H9 (cell line): ENCODE measurements around the gene SLC48A1. TPM values are rescaled to one million over a fixed set of nuclear protein-coding genes. Genes with fewer than 3 reads are reported as not detected.

Source experiments
- DNase-seq: peaks from one replicate; pipeline ENCODE4 v3.0.0-alpha.2; 2017
- H2AFZ ChIP-seq: one replicate; pipeline ENCODE4 v1.6.1; 2013; ENCODE audit warnings: mild to moderate bottlenecking, low read length, control low read depth, moderate library complexity
- H2AK5ac ChIP-seq: 2 replicates; pipeline ENCODE4 v1.6.1; 2013; ENCODE audit warnings: low read length, control low read depth, mixed read lengths; ENCODE audit not compliant: insufficient read length
- H2BK120ac ChIP-seq: one replicate; pipeline ENCODE4 v1.6.1; 2013; ENCODE audit warnings: low read depth, mild to moderate bottlenecking, low read length, control low read depth, inconsistent platforms; ENCODE audit not compliant: poor library complexity, severe bottlenecking
- H2BK12ac ChIP-seq: 2 replicates; pipeline ENCODE4 v1.6.1; 2013; ENCODE audit warnings: low read length, control low read depth, mixed read lengths, low read depth; ENCODE audit not compliant: insufficient read length
- H2BK15ac ChIP-seq: 2 replicates; pipeline ENCODE4 v1.6.1; 2013; ENCODE audit warnings: low read depth, low read length, control low read depth
- H2BK20ac ChIP-seq: one replicate; pipeline ENCODE4 v1.6.1; 2013; ENCODE audit warnings: low read depth, mild to moderate bottlenecking, low read length, control low read depth, inconsistent platforms; ENCODE audit not compliant: poor library complexity, severe bottlenecking
- H2BK5ac ChIP-seq: 2 replicates; pipeline ENCODE4 v1.6.1; 2013; ENCODE audit warnings: low read length, control low read depth, mixed read lengths; ENCODE audit not compliant: insufficient read length
- H3K14ac ChIP-seq: 2 replicates; pipeline ENCODE4 v1.6.1; 2013; ENCODE audit warnings: low read length, control low read depth; ENCODE audit not compliant: insufficient read depth
- H3K18ac ChIP-seq: 2 replicates; pipeline ENCODE4 v1.6.1; 2013; ENCODE audit warnings: low read depth, mild to moderate bottlenecking, mixed read lengths, low read length, control low read depth; ENCODE audit not compliant: insufficient read length
- H3K23ac ChIP-seq: 2 replicates; pipeline ENCODE4 v1.6.1; 2013; ENCODE audit warnings: low read length, control low read depth, mixed read lengths, low read depth; ENCODE audit not compliant: insufficient read length
- H3K23me2 ChIP-seq: 2 replicates; pipeline ENCODE4 v1.6.1; 2013; ENCODE audit warnings: low read depth, mild to moderate bottlenecking, mixed read lengths, low read length, control low read depth; ENCODE audit not compliant: insufficient read length, poor library complexity, severe bottlenecking
- H3K27ac ChIP-seq: 2 replicates; pipeline ENCODE4 v1.5.1; 2013; ENCODE audit warnings: low read length, control low read depth, mixed read lengths, low read depth; ENCODE audit not compliant: insufficient read length
- H3K27me3 ChIP-seq: 2 replicates; pipeline ENCODE4 v1.6.1; 2013; ENCODE audit warnings: low read length, control low read depth, inconsistent platforms; ENCODE audit not compliant: insufficient read depth
- H3K4ac ChIP-seq: 2 replicates; pipeline ENCODE4 v1.6.1; 2013; ENCODE audit warnings: low read depth, mild to moderate bottlenecking, control low read depth, inconsistent platforms, low read length, moderate library complexity
- H3K4me1 ChIP-seq: 2 replicates; pipeline ENCODE4 v1.6.1; 2013; ENCODE audit warnings: low read length, control low read depth, inconsistent platforms; ENCODE audit not compliant: insufficient read depth
- H3K4me2 ChIP-seq: 2 replicates; pipeline ENCODE4 v1.6.1; 2013; ENCODE audit warnings: low read length, control low read depth, mixed read lengths; ENCODE audit not compliant: insufficient read length, insufficient read depth
- H3K56ac ChIP-seq: 2 replicates; pipeline ENCODE4 v1.6.1; 2013; ENCODE audit warnings: low read depth, mild to moderate bottlenecking, mixed read lengths, low read length, control low read depth; ENCODE audit not compliant: insufficient read length
- H3K79me1 ChIP-seq: 2 replicates; pipeline ENCODE4 v1.6.1; 2013; ENCODE audit warnings: low read depth, mild to moderate bottlenecking, moderate library complexity, low read length, control low read depth, inconsistent platforms; ENCODE audit not compliant: insufficient read depth, poor library complexity, severe bottlenecking
- H3K79me2 ChIP-seq: 2 replicates; pipeline ENCODE4 v1.6.1; 2013; ENCODE audit warnings: low read length, control low read depth, inconsistent platforms; ENCODE audit not compliant: insufficient read depth
- H3K9ac ChIP-seq: 2 replicates; pipeline ENCODE4 v1.6.1; 2013; ENCODE audit warnings: low read length, control low read depth, mixed read lengths; ENCODE audit not compliant: insufficient read length; ENCODE audit errors: extremely low read depth
- H3K9me3 ChIP-seq: one replicate; pipeline ENCODE4 v1.6.1; 2013; ENCODE audit warnings: low read depth, low read length, inconsistent platforms; ENCODE audit not compliant: control insufficient read depth
- H3T11ph ChIP-seq: one replicate; pipeline ENCODE4 v1.6.1; 2013; ENCODE audit warnings: mild to moderate bottlenecking, low read length, control low read depth, inconsistent platforms
- H4K20me1 ChIP-seq: one replicate; pipeline ENCODE4 v1.6.1; 2013; ENCODE audit not compliant: control insufficient read depth, insufficient read length, insufficient read depth
- H4K5ac ChIP-seq: 2 replicates; pipeline ENCODE4 v1.6.1; 2013; ENCODE audit warnings: low read depth, mild to moderate bottlenecking, mixed read lengths, low read length, control low read depth; ENCODE audit not compliant: insufficient read length
- H4K8ac ChIP-seq: replicated peaks from 2 replicates; pipeline ENCODE4 v1.6.1; 2013; ENCODE audit warnings: low read length, control low read depth, mixed read lengths, low read depth; ENCODE audit not compliant: insufficient read length
- H4K91ac ChIP-seq: 2 replicates; pipeline ENCODE4 v1.6.1; 2013; ENCODE audit warnings: low read depth, mild to moderate bottlenecking, moderate library complexity, mixed read lengths, low read length, control low read depth; ENCODE audit not compliant: insufficient read length
- H3K27ac Mint-ChIP-seq, 3 experiments: 2 replicates in 2 of 3; 3 replicates in 1 of 3; pipeline ENCODE4 v1.8.0; 2020 to 2021; ENCODE audit warnings: mixed read lengths in 3 of 3, mild to moderate bottlenecking in 1 of 3, moderate library complexity in 1 of 3
- H3K27me3 Mint-ChIP-seq: 2 replicates; pipeline ENCODE4 v1.8.0; 2021; ENCODE audit warnings: low read depth, mild to moderate bottlenecking, moderate library complexity, mixed read lengths
- H3K36me3 Mint-ChIP-seq, 3 experiments: 2 replicates in 2 of 3; 3 replicates in 1 of 3; pipeline ENCODE4 v1.8.0; 2020 to 2021; ENCODE audit warnings: low read depth in 3 of 3, mixed read lengths in 3 of 3; ENCODE audit not compliant: insufficient read depth in 1 of 3
- H3K4me1 Mint-ChIP-seq, 2 experiments: 2 replicates each; pipeline ENCODE4 v1.8.0; 2020; ENCODE audit warnings: mixed read lengths in 2 of 2
- H3K4me3 Mint-ChIP-seq, 2 experiments: 2 replicates in 1 of 2; 3 replicates in 1 of 2; pipeline ENCODE4 v1.8.0; 2020 to 2021; ENCODE audit warnings: mild to moderate bottlenecking in 2 of 2, mixed read lengths in 2 of 2, moderate library complexity in 1 of 2
- H3K9me3 Mint-ChIP-seq, 2 experiments: 2 replicates in 1 of 2; 3 replicates in 1 of 2; pipeline ENCODE4 v1.8.0; 2020; ENCODE audit warnings: mild to moderate bottlenecking in 2 of 2, mixed read lengths in 2 of 2, moderate library complexity in 1 of 2
- CTCF ChIP-seq: fragments of 200-600 bp; sonication (generic); conservative IDR thresholded peaks from 3 replicates; pipeline ENCODE4 v1.8.0; 2021; ENCODE audit warnings: antibody characterized with exemption, mild to moderate bottlenecking
- WGBS: extraction: QIAGEN DNeasy Blood & Tissue Kit; methylation state at CpG from one replicate; pipeline ENCODE4 v1.1.7; 2013; ENCODE audit warnings: missing lambda C conversion rate, low lambda C conversion rate, mixed read lengths; ENCODE audit not compliant: insufficient read length; ENCODE audit errors: extremely low coverage; 5-methylcytosine and 5-hydroxymethylcytosine counted together
- total RNA-seq: library from RNA; stranded (reverse); gene quantifications from 2 replicates; pipeline ENCODE4 v1.2.1, GENCODE V29; 2021

Gene SLC48A1
- total RNA-seq, 1 experiment from 2014 or later, result 10.6 TPM

- Histone ChIP-seq H3K14ac (no peak overlapping the region), H3K9ac (no peak overlapping the region), H3K9me3 (no peaks in the 10 kb centered on the region), H3K79me2 (no peaks in the 10 kb centered on the region), H2AFZ (no peak overlapping the region), H3K4me2 (no peak overlapping the region), H3K23me2 (no peaks in the 10 kb centered on the region), H3K27ac (no peak overlapping the region), H4K20me1 (no peaks in the 10 kb centered on the region), H4K8ac (no peak overlapping the region), H3K23ac (no peak overlapping the region), H2BK120ac (no peak overlapping the region), H3K56ac (no peak overlapping the region), H4K5ac (no peak overlapping the region), H2BK12ac (no peak overlapping the region), H3K4me1 (no peaks in the 10 kb centered on the region), H2AK5ac (no peak overlapping the region), H2BK15ac (no peak overlapping the region), H2BK20ac (no peak overlapping the region), H3K79me1 (no peaks in the 10 kb centered on the region), H2BK5ac (no peak overlapping the region), H3K18ac (no peak overlapping the region), H3K27me3 (no peaks in the 10 kb centered on the region), H3T11ph (no peak overlapping the region), H4K91ac (no peak overlapping the region), H3K4ac (no peak overlapping the region)
- Mint-ChIP-seq H3K27me3 (no peaks in the 10 kb centered on the region), H3K4me3 (no peak overlapping the region; a peak in 1 of 5 replicates), H3K27ac (peak overlapping the region in 2 of 3 experiments; percentile 17 to 34; a peak in 2 of 7 replicates), H3K9me3 (no peaks in the 10 kb centered on the region), H3K4me1 (no peaks in the 10 kb centered on the region), H3K36me3 (peaks cover 41 to 81% (median 80%) of the 10 kb centered on the region in 3 experiments; a peak in 6 of 7 replicates)
- DNase-seq, result no peak
- no CpG with 5 or more reads among the region's 20 CpGs for WGBS
- TF ChIP-seq CTCF, result no peak
These were observed 17.8 kb downstream of the SLC48A1 start for GRCh38 chr12:47790676-47791350.
